Activated T-helper 1 cell treated with anti-CD3 and anti-CD28 coated beads, Interleukin-2, amount 50 U/mL, for 16 hours (primary cell): ENCODE measurements around the gene NFXL1.
A peak's percentile ranks its signal among the peaks of the same experiment; 100 is the strongest.

Source experiments
- DNase-seq, 2 donors: peaks; one replicate each; pipeline ENCODE4 v3.0.0-alpha.2; 2020; ENCODE audit warnings: low read depth in 1 of 2, low spot score in 1 of 2

Gene NFXL1

DNA sequence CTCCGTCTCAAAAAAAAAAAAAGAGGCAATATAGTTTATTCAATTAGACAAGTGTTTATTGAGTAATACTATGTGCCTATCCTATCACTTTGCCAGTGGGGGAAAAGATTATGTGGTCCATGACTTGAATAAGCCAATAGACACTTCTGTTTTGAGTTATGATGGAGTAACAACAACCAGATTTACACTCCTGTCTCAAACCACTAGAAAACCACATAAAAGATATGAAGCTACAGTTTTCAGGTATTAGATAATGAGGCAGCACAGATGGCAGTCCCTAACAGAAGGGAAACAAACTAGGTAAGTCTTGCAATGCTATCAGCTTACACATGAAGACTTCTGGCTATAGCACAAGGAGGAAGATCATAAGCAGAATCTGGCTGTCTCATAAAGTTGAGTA lies 22.5 kb downstream of the NFXL1 start:
- DNase-seq = no peak

DNA sequence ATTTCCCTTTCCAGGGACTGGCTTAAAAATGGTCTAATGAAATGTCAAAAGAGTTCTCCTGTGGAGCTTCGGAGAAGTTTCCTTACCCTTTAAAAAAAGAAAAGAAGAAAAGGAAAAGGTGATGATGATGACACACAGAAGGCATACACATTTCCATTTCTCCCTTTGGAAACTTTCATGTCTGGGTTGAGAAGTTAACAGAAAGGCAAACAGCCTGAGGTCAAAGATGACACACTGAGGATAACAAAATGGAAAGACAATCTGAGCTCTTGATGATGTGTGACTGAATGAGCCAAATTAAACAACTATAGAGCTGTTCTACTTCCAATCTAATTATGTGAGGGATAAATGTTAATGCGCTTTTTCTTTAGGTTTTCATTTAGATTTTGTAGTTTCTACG lies 32.2 kb downstream of the NFXL1 start:
- DNase-seq = no peak

DNA sequence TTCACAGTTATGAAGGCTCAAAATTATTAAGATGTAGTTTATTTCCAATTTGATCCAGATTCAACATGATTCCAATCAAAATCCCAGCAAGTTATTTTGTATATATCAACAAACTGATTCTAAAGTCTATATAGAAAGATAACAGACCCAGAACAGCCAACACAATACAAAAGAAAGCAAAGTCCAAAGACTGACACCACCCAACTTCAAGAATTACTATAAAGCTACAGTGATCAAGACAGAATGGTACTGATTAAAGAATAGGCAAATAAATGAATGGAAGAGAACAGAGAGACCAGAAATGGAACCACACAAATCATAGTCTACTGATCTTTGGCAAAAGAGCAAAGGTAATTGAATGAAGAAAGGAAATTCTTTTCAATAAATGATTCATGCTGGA lies 34.9 kb downstream of the NFXL1 start:
- no peak for DNase-seq

DNA sequence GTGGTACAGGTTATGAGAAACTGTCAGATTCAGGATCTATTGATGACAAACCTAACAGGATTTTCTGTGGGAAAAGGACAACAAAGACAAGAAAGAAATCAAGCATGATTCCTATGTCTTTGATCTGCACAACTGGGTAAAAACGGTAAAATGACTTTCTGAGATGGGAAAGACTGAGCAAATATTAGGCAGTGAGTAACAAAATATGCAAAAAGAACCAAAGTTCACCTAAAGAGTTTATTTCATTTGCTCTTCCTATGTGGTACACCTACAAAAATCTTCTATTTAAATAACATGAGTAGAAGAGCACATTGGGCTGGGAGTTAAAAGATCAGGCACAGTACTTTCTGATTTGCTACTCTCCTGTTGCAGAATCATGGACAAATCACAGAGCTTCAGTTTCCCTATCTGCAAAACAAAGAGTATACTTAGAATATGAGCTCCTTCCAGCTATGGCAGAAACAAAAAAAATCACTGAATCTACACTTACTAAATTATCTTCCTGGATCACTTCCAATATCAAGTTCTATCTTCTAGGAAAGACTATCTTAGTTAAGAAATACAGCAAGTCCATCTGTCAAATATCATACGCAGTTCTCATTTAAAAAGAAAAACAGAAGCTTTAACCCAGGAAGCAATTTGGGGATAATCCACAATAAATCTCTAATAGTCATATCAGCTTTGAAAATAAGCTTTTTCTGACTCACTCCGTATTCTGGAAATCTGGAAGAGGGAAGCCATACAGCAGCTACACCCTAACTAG lies 37.4 kb downstream of the NFXL1 start:
- no peak for DNase-seq

DNA sequence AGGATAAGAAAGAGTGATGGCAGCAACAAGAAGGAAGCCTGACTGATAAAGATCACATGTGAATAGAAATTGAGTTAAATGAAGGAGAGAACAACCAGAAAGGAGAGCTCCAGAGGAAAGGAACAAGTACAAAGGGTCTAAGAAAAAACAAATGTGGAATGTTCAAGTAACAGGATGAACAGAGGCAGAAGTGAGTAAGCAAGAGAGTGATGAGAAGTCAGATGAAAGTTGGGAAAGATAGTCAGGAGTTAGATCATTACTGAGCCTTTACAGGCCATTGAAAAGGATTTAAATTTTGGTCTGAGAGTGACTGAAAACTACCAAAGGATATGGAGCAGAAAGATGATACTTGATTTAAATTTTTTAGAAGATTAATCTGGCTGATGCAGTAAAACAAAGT lies 38.1 kb downstream of the NFXL1 start:
- no peak for DNase-seq

DNA sequence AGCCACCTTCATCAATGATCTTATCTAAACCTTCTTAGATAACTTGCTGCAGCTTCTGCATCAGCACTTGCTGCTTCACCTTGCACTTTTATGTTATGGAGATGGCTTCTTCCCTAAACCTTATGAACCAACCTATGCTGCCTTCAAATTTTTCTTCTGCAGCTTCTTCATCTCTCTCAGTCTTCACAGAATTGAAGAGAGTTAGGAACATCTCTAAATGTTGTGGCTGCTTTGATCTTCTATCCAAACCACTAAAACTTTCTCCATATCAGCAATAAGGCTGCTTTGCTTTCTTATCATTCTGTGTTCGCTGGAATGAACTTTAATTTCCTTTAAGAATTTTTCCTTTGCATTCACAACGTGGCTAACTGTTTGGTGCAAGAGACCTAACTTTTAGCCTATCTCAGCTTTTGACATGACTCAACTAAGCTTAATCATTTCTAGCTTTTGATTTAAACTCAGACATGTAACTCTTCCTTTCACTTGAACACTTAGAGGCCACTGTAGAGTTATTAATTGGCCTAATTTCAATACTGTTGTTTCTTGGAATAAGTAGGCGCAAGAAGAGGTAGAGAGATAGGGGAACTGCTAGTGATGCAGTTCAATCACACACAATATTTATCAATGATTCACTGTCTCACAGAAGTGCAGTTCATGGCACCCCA lies 40.4 kb downstream of the NFXL1 start:
- no peak for DNase-seq

DNA sequence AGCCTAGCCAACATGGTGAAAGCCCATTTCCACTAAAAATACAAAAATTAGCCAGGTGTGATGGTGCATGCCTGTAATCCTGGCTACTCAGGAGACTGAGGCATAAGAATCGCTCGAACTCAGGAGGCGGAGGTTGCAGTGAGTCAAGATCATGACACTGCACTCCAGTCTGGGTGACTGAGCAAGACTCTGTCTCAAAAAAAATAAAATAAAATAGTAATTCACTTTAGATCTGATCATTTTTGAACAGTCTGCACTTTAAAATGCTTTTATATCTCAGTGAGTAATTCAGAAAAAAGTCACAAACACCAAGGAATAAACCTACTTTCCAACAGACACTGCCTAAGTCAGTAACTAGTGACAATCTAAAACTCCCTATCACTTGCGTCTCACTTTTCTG lies 50.9 kb downstream of the NFXL1 start:
- DNase-seq = no peak

DNA sequence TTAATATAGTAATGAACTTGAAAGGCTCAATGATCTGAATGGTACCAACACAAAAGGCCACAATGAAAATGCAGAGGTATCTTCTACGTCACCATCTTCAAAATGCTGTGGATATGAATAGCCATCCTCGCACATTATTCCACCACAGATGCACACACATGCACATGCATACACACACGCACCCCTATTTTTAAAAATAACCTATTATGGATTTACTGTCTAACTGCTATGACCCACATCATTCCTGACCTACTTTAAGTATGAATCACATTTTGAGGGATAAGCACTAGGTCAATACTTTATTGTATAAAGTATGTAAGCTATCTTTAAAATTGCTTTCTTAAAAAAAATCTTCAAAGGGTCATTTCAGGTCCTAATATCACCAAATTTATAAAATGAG lies 52.1 kb downstream of the NFXL1 start:
- no peak for DNase-seq

DNA sequence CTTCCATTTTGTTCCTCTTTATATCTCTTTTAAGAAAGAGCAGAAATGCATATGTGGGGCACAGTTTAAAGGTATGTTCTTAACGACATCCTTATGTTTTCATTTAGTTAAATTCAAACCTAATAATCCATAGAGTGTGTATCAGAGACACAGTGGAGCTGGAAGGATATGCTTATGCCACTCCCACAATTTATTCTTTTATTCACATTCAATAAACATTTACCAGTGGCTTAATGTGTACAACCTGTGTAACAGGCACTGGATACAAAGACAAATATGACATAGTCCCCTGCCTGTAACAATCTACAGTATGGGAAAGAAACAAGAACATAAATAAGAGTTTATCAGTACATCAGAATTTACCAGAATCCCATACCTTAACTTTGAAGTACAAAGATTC lies 54.1 kb downstream of the NFXL1 start:
- no peak for DNase-seq

DNA sequence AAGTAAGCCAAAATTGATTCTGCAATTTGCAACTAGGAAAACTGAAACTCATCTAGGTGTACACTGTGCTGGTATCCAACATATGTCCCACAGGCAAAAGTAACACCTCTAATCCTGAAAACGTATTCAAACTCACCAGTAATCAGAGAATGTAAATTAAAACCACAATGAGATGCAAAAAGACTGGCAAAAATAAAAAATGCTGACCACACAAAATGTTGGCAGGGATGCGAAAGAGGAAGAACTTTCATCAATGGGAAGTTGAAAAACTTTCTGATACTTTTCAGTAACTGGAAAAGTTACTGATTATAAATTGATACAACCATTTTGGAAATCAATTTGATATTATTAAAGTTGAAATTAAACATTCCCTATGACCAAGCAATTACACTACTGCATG lies 56.4 kb downstream of the NFXL1 start:
- no peak for DNase-seq

DNA sequence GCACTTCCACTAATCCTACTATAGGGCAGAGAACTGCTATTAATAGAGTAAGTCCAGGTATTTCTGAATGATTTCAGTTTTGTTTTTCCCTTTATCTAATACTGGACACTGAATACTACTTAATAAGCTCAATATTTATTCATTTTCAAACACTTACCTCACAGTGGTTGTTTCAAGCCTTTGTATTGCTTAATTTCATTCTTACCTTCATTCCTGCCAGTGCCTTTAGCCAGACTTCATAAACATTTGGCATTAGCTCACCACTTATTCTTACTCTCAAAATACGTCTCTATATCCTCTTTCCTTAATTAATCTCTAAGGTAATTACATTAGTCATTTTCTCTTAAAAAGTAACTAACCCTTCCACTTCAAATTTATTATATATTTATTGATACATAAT lies 57.7 kb downstream of the NFXL1 start:
- no peak for DNase-seq

DNA sequence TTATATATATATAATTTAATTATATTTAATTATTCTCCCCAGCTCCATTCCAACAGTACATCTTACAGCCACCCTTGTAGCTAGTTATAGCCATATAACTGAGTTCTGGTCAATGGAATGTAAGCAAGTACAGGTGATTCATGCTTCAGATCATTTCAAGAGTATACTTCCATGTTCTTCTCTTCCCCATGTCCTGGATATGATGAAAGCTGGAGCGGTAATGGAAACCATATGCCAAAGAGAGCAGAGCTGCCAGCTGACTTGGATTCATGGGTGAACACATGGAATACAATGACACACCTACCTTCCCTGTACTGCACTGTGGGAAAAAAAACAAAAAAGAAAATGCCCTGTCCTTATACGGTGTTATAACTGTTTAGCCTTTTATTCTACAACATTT lies 59.0 kb downstream of the NFXL1 start:
- DNase-seq = no peak

DNA sequence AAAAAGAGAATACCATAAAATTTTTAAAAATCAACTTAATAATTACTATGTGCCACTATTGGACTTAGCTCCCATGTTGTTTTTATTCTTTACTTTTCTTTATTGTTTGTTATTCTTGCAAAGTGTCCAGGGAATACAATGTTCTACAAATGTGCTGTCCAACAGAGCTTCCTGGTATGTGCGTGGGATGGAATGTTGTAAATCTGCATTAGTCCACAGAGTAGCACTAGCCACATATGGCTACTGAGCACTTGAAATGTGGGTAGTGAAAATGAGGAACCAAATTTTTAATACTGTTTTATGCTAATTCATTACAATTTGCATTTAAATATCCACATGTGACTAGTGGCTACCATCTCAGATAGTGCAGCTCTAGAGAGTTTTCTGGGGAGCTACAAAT lies 62.2 kb downstream of the NFXL1 start:
- DNase-seq = no peak

DNA sequence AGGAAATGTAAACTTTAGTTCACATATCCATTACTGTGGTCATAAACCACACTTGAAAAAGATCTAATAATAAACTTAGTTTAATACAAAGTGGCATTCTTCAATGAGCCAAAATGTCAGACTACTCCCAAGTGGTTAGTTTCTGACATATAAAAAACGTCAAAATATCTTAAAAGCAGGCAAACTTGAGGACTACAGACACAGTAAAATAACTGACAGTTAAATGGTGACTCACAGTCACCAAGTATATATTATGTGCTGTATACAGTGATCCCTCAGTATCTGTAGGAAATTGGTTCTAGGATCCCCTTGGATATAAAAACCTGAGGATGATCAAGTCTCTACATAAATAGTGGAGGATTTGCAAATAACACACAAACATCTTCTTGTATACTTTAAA lies 64.9 kb downstream of the NFXL1 start:
- DNase-seq = no peak

DNA sequence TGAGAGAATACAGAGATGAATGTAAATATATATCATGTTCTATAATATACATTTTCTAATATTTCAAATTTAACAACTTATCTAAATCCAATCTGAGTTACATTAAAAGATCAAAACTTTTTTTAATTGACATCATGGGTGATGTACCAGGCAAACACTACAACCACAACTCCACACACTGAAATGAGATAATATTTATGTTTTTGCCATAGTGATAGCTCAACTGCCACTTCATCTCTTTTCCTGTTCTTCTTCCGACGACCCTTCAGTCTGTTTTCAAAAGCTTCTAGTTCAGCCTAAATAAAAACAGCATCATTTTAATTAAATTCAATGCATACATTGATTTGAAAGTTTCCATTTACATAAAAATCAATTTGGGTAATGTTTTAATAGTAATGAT lies 66.3 kb downstream of the NFXL1 start:
- DNase-seq = no peak

DNA sequence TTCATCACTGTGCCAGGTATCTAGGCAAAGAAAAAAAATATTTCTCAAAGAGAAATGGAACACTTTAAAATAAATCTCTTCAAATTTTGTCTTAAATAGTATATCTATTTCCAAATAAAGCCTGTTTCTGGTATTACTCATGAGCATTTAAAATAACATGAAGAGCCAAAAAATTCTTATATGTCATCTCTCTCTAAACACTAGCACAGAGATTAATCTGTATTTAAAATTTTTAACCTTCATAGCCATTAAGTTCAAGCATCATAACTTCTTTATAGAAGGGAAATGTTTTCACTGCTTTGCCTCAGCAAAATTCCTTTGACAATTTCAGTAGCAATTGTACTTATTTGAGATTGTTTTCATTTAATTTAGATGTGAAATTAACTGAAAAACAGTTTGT lies 71.4 kb downstream of the NFXL1 start:
- no peak for DNase-seq

DNA sequence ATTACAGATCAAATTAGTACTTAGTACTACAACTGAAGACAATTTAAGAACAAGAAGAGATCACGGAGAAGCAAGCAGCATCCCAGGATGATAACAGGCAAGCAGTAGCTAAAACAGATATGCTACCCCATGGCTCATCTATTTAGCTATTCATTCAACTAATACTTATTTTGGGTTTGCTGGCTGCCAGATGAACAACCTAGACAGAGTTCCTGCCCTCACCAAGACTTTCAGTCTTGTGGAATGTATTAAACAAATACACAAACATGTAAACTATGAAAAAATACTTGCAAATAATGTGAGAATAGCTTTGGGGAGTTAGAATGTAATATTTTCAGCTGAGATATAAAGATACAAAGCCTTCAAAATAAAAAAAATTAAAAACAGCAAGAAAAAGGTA lies 74.1 kb downstream of the NFXL1 start:
- no peak for DNase-seq

DNA sequence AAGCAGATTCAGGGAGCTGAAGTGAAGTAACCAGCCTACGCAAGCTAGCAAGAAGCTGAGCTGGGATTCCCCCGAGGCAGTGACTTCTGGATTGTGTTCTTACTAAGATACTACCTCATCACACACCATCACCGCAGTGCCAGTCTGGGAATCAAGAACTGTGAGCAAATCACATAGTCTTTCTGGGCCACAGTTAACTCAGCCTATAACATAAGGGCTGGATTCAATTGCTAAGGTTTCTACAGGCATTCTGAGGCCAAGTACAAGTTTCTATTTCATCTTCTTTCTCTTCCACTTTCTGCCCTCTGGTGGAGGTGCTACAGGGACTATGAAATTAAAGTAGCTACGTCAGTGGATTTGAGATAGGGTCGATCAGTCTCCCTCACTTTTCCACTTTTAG lies 75.1 kb downstream of the NFXL1 start:
- DNase-seq = peak in 1 of 2 donors; percentile 34

DNA sequence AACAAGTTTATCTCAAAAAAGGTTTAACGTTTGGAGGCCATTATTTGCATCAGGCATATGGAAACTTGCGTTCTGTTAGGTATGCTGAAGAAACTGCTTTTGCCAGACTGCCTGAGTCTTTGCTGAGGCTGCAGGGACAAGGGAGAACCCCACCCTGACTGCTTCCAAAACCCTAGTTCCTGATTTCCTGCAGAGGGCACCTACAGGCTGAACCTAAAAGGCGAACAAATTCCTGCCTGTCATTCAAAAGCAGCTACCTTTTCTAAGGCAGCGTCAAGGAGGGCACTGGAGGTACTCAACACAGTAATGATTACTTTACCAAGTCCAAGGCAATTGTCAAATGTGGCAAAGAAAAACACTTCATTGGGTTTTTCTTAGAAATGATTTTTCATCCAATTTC lies 75.9 kb downstream of the NFXL1 start:
- DNase-seq = no peak

DNA sequence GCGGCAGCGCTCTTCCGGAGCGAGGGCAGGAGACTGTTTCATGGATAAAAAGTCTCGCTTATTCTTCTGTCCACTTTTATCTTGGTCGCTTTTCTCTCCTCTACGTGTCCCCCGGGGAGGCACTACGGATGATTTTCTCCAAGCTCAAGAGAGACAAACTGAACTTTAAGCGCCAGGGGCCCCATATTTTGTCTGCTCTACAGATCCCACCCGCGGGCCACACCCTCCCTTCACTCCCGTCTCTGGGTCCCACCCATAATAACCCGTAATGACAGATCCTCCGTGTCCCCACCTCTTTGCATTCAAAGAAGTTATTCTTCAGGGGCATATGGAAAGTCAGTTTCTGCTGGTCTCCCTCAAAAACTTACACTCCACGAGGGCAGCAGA lies 76.5 kb downstream of the NFXL1 start, which contains the start of gene CORIN:
CORIN (minus strand) TSS at position 160 of the 387 bp plus-strand sequence; CDS start at position 42, 118 bp downstream.
- no peak for DNase-seq

DNA sequence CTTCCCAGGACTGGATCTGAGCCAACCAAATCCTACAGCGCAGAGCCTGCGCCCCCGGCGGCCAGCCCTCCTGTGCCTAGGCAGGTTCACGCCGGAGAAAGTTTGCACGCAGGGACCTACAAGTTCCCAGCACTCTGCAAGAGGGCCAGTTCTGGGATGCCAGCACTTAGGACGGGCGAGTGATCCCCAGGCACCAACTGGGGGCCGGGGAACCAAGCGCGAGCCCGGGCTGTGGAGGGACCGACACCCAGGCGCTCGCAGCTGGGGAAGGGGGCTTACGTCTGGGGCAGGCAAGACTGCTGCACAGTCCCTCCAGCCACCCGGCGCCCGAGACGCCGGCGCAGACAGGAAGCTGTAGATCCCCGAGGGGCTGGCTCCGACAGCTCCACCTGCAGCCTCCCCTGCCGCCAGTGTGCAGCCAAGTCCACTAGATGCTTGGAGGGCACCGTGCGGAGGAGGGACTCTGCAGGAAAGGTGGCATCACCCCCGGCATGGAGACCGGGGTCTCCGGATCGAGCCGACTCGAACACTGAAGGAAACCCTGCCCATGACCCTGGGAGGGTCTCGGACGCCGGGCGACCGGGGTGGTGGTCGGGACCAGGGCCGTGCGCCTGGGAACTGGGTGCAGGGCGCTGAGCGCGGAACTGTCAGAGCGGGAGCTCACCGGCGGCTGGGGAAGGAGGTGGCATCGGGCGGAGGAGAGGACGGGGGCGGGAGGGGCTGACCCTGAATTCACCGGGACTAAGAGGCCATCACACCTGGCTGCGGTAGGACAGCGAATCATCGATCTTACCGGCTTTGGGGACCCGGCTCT lies 77.1 kb downstream of the NFXL1 start:
- peak; percentile 14 to 16 for DNase-seq

DNA sequence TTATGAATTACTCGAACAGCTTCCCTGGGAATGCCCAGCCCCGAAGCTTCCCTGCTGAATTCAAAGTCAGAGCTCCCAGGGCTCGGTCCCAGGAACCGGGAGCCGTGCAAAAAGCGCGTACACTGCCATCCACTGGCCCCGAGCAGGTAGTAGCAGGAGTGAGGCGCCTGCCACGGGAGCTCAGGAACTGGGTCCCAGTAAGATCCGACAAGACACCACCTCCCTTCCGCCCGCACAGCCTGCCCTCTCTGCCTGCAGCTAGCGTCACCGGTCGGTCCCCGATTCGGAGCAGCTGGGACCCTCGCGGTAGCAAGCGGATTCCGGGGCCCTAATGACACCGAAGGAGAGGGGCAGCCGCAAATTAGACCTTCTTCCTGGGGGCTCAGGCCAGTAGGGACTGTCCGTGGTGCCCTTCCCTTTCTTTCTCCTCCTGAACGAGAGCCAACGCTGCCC lies 77.7 kb downstream of the NFXL1 start:
- peak; percentile 14 to 25 for DNase-seq
